ENCODE data around the gene ZSWIM5. TPM values are rescaled to one million over a fixed set of nuclear protein-coding genes. Genes with fewer than 3 reads are reported as not detected.

ZSWIM5 gene
- total and polyA plus RNA-seq, 2 of the 8 experiments (the other 6 are each of a cell fraction or from before 2014, with no cell fraction given): 2.5 to 3.9 TPM

DNA sequence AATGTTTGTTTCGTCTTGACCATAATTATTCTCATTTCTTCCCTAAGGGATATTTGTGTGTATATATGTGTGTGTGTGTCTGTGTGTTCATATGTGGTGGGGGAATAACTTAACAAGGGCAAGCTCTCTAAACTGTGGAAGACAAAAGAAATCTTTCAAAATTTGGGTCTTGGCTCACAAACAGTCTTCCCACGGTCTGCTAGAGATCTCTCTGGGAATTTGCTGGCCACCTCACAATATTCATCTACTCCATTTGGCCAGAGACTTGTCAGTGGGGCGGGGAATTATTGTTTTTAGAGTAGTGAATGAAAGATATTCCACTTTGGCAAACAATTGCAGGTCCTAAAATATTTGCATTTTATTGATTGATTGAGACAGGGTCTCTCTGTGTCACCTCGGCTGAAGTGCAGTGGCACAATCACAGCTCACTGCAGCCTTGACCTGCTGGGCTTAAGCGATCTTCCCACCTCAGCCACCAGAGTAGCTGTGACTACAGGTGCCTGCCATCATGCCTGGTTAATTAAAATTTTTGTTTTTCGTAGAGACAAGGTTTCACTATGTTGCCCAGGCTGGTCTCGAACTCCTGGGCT is 212.0 kb downstream of the ZSWIM5 start (continued):
- TF ChIP-seq CHD7 (IDR thresholded peaks at IDR 0.05; ENCODE audit: insufficient replicate concordance, low read length): no peak
- no peak for TF ChIP-seq YY1 (IDR thresholded peaks at IDR 0.05; ENCODE audit: low read depth, low read length)
- TF ChIP-seq TAF7 (optimal IDR thresholded peaks at IDR 0.05; ENCODE audit: borderline replicate concordance, low read depth, low read length): no peak
- no peak for TF ChIP-seq SUZ12 (IDR thresholded peaks at IDR 0.05; ENCODE audit: low read length)
- TF ChIP-seq HDAC2 (IDR thresholded peaks at IDR 0.05; ENCODE audit: borderline replicate concordance in 1 of 2, low read depth in 2 of 2, low read length in 2 of 2): no peak
- no peak for TF ChIP-seq CBX5 (IDR thresholded peaks at IDR 0.05; ENCODE audit: low read depth, low read length)
- TF ChIP-seq GTF2F1 (IDR thresholded peaks at IDR 0.05; ENCODE audit: borderline replicate concordance, low read depth, low read length): no peak
- no peak for TF ChIP-seq JUND (IDR thresholded peaks at IDR 0.05; ENCODE audit: low read length)
- TF ChIP-seq PHF8 (conservative IDR thresholded peaks at IDR 0.05; ENCODE audit: low read depth, low read length): no peak
- TF ChIP-seq EP300 (IDR thresholded peaks at IDR 0.05; ENCODE audit: borderline replicate concordance in 1 of 2, low read depth in 2 of 2, low read length in 2 of 2): no peak
- no peak for TF ChIP-seq TCF12 (IDR thresholded peaks at IDR 0.05; ENCODE audit: low read depth, low read length)
